Upper lobe of right lung (tissue), 1 donor: ENCODE measurements around the gene CDKL4. TPM values are rescaled to one million over a fixed set of nuclear protein-coding genes. Genes with fewer than 3 reads are reported as not detected.

Source experiments
- ATAC-seq: fragments of 200-7000 bp; cut with Tn5 transposase; one replicate; pipeline ENCODE4 v1.9.1; 2020; ENCODE audit warnings: mild to moderate bottlenecking, moderate library complexity
- DNase-seq: peaks from one replicate; pipeline ENCODE4 v3.0.0-alpha.2; 2020
- H3K27ac ChIP-seq: fragments of 200-600 bp; one replicate; pipeline ENCODE4 v1.8.0; 2022
- H3K27me3 ChIP-seq: fragments of 200-600 bp; one replicate; pipeline ENCODE4 v1.8.0; 2022; ENCODE audit warnings: mild to moderate bottlenecking
- H3K36me3 ChIP-seq: fragments of 200-600 bp; one replicate; pipeline ENCODE4 v1.8.0; 2022
- H3K4me1 ChIP-seq: fragments of 200-600 bp; one replicate; pipeline ENCODE4 v1.8.0; 2022
- H3K4me3 ChIP-seq: fragments of 200-600 bp; one replicate; pipeline ENCODE4 v1.8.0; 2022; ENCODE audit warnings: mild to moderate bottlenecking
- H3K9me3 ChIP-seq: fragments of 200-600 bp; one replicate; pipeline ENCODE4 v1.8.0; 2022
- CTCF ChIP-seq: fragments of 200-600 bp; IDR thresholded peaks from one replicate; pipeline ENCODE4 v1.8.0; 2022; ENCODE audit warnings: antibody characterized with exemption
- intact Hi-C: fragments of 100-400 bp; cut with DNase I; formaldehyde crosslinking; loops from one replicate; pipeline ENCODE4 v1.11.0; 2022
- total RNA-seq: library from RNA; stranded (reverse); fragmentation: NEBNext Ultra II Directional; extraction: Animal tissue kit (Norgen Biotek cat#: 25700); gene quantifications from one replicate; pipeline ENCODE4 v1.2.1, GENCODE V29; 2021
- donor health status: DM: no; HTN: yes; CAD: no; lungs with severe emphysema.

The CDKL4 gene
- total RNA-seq, 1 donor from 2014 or later = 2.1 TPM

GRCh38 chr2:39241588-39241987, 2.2 kb downstream of the CDKL4 start:
- no peak for TF ChIP-seq CTCF
- Histone ChIP-seq H3K27me3 (no peaks in the 10 kb centered on the region), H3K27ac (no peak overlapping the region), H3K4me1 (no peaks in the 10 kb centered on the region), H3K9me3 (no peaks in the 10 kb centered on the region), H3K36me3 (no peaks in the 10 kb centered on the region), H3K4me3 (no peak overlapping the region)
- no peak for DNase-seq
- intact Hi-C loops = no loop called here
- ATAC-seq = no peak

- Histone ChIP-seq H3K27me3 (no peaks in the 10 kb centered on the region), H3K9me3 (no peaks in the 10 kb centered on the region), H3K4me3 (no peak overlapping the region), H3K27ac (no peak overlapping the region), H3K36me3 (no peaks in the 10 kb centered on the region), H3K4me1 (no peaks in the 10 kb centered on the region)
- DNase-seq (no peak), ATAC-seq (no peak)
- intact Hi-C loops = no loop called here
- TF ChIP-seq CTCF = no peak
These were observed 3.0 kb downstream of the CDKL4 start for GRCh38 chr2:39240758-39241157.

- H3K27me3 ChIP-seq = no peaks in the 10 kb centered on the region
- H3K36me3 ChIP-seq = no peaks in the 10 kb centered on the region
- H3K4me1 ChIP-seq = no peaks in the 10 kb centered on the region
- intact Hi-C loops = no loop called here
- H3K9me3 ChIP-seq = no peaks in the 10 kb centered on the region
- H3K4me3 ChIP-seq = no peak overlapping the region
- DNase-seq = no peak
- no peak for TF ChIP-seq CTCF
- no peak overlapping the region for H3K27ac ChIP-seq
- no peak for ATAC-seq
These were observed 9.0 kb downstream of the CDKL4 start for GRCh38 chr2:39234754-39235153.

GRCh38 chr2:39232141-39232540, 11.6 kb downstream of the CDKL4 start:
- Histone ChIP-seq H3K4me1 (peaks cover 11% of the 10 kb centered on the region), H3K4me3 (no peak overlapping the region), H3K27ac (no peak overlapping the region), H3K27me3 (no peaks in the 10 kb centered on the region), H3K9me3 (no peaks in the 10 kb centered on the region), H3K36me3 (no peaks in the 10 kb centered on the region)
- TF ChIP-seq CTCF = no peak
- ATAC-seq (no peak), DNase-seq (no peak)
- intact Hi-C loops = no loop called here

GRCh38 chr2:39228413-39229209, 15.2 kb downstream of the CDKL4 start:
- Histone ChIP-seq H3K27ac (no peak overlapping the region), H3K4me3 (peak overlapping the region; percentile 24), H3K9me3 (no peaks in the 10 kb centered on the region), H3K36me3 (no peaks in the 10 kb centered on the region), H3K27me3 (no peaks in the 10 kb centered on the region), H3K4me1 (peaks cover 11% of the 10 kb centered on the region)
- ATAC-seq (no peak), DNase-seq (no peak)
- intact Hi-C loops = loop anchor here (5.0 kb wide), 1 partner anchor 166 kb away; no protein-coding TSS in a partner anchor
- no peak for TF ChIP-seq CTCF
